ENCODE measurements around the gene ABL2. TPM values are rescaled to one million over a fixed set of nuclear protein-coding genes. Genes with fewer than 3 reads are reported as not detected.

The ABL2 gene
- total and polyA plus RNA-seq, 2 donors (not counting 3 experiments of a cell fraction or from before 2014, with no cell fraction given): 41.8 to 158 TPM

- BruUV-seq (replicated peaks): no TSS peak
- H3K27me3 ChIP-seq (ENCODE audit: control insufficient read depth in 2 of 2, insufficient read depth in 2 of 2, low read length in 2 of 2): no peaks in the 10 kb centered on the region
- dilution Hi-C loops (cut with MboI; ENCODE audit: extremely low pct_ligation_motif_present, low sequenced_read_pairs) (no loop called here), intact Hi-C loops (cut with micrococcal nuclease) (no loop called here)
- H3K9me1 ChIP-seq (replicated peaks; ENCODE audit: control insufficient read depth, extremely low read depth, insufficient read depth, low read length): no peaks in the 10 kb centered on the region
- H3K4me2 ChIP-seq (ENCODE audit: insufficient read depth, low read length): no peak overlapping the region
- H4K20me1 ChIP-seq (replicated peaks; ENCODE audit: control insufficient read depth, extremely low read depth, insufficient read depth, low read length): peaks cover 8% of the 10 kb centered on the region
- H3K9me3 ChIP-seq (replicated peaks; ENCODE audit: control insufficient read depth, insufficient read depth, low read length): no peaks in the 10 kb centered on the region
- POLR2A ChIA-PET: no interaction called here
- TF ChIP-seq CTCF (IDR thresholded peaks at IDR 0.05; ENCODE audit: extremely low read depth in 1 of 2, insufficient read depth in 1 of 2, low read depth in 1 of 2, low read length in 2 of 2) (no peak), GATA2 (IDR thresholded peaks at IDR 0.05; ENCODE audit: insufficient read depth, insufficient read length, low read depth, low read length) (no peak), EZH2 (IDR thresholded peaks at IDR 0.05; ENCODE audit: borderline replicate concordance, low read depth, low read length, severe bottlenecking) (no peak), MAX (IDR thresholded peaks at IDR 0.05; ENCODE audit: insufficient read depth, insufficient read length) (no peak), JUN (IDR thresholded peaks at IDR 0.05; ENCODE audit: borderline replicate concordance, insufficient read depth, insufficient read length, low read depth) (no peak), MYC (IDR thresholded peaks at IDR 0.05; ENCODE audit: low read depth, low read length) (no peak), FOS (IDR thresholded peaks at IDR 0.05; ENCODE audit: borderline replicate concordance, insufficient read depth, low read length) (no peak), POLR2AphosphoS5 (IDR thresholded peaks at IDR 0.05; ENCODE audit: insufficient read depth, low read depth, low read length) (no peak), POLR2A (IDR thresholded peaks at IDR 0.05; ENCODE audit: low read depth, low read length) (no peak)
- no peak for DNase-seq (ENCODE audit: low read depth, low spot score)
- peaks cover 79% of the 10 kb centered on the region for H3K79me2 ChIP-seq (ENCODE audit: control insufficient read depth, insufficient read depth, low read length)
- H3K4me3 ChIP-seq (replicated peaks in 1 of 3; ENCODE audit: insufficient read depth in 1 of 3, low read depth in 1 of 3, low read length in 3 of 3): no peak overlapping the region
- no peak overlapping the region for H2AFZ ChIP-seq (ENCODE audit: low read depth, low read length)
- H3K4me1 ChIP-seq (ENCODE audit: control insufficient read depth, extremely low read depth, insufficient read depth, low read length): no peaks in the 10 kb centered on the region
- FAIRE-seq: no peak
- CTCF ChIA-PET: interaction anchor here (0.8 to 2.7 kb wide), 6 partner anchors 8 to 174 kb away, joined by 3 to 54 read pairs (median 15); partner anchors contain the start of gene SOAT1
- no peak overlapping the region for H3K9ac ChIP-seq (replicated peaks; ENCODE audit: extremely low read depth, insufficient read depth, low read length)
- H3K36me3 ChIP-seq (ENCODE audit: control insufficient read depth in 2 of 2, extremely low read depth in 1 of 2, insufficient read depth in 2 of 2, low read length in 2 of 2): peaks cover 44 to 49% of the 10 kb centered on the region in 2 experiments
- H3K27ac ChIP-seq (ENCODE audit: insufficient read depth, low read depth, low read length): no peak overlapping the region
These were observed 110.0 kb downstream of the ABL2 start for GRCh38 chr1:179119513-179119912.

Measured in endothelial cell of umbilical vein (primary cell).